Measurements from ENCODE around the gene SLC22A16. TPM values are rescaled to one million over a fixed set of nuclear protein-coding genes. Genes with fewer than 3 reads are reported as not detected.

The SLC22A16 gene
- total and polyA plus RNA-seq, 2 of the 8 experiments (the other 6 are each of a cell fraction or from before 2014, with no cell fraction given), result not detected

- H3K27ac ChIP-seq (ENCODE audit: low read depth, low read length), result no peak overlapping the region
- H4K8ac ChIP-seq (ENCODE audit: extremely low read depth, insufficient read depth, low read length), result no peak overlapping the region
- H3K4me1 ChIP-seq (replicated peaks in 1 of 4; ENCODE audit: control insufficient read depth in 3 of 4, insufficient read depth in 4 of 4, low read length in 3 of 4), result no peaks in the 10 kb centered on the region
- H2BK12ac ChIP-seq (ENCODE audit: low read depth, low read length), result no peak overlapping the region
- H4K5ac ChIP-seq (ENCODE audit: insufficient read length, low read depth, low read length), result no peak overlapping the region
- no peak overlapping the region for H2BK15ac ChIP-seq (ENCODE audit: low read length)
- H3K79me1 ChIP-seq (ENCODE audit: low read depth, low read length), result no peaks in the 10 kb centered on the region
- FAIRE-seq, result no peak
- no peaks in the 10 kb centered on the region for H4K20me1 ChIP-seq (replicated peaks in 1 of 2; ENCODE audit: control insufficient read depth in 1 of 2, insufficient read depth in 2 of 2, low read length in 2 of 2)
- no peaks in the 10 kb centered on the region for H3K27me3 ChIP-seq (replicated peaks in 1 of 4; ENCODE audit: control insufficient read depth in 3 of 4, extremely low read depth in 1 of 4, insufficient read depth in 3 of 4, low read length in 3 of 4)
- TF ChIP-seq SP1 (IDR thresholded peaks at IDR 0.05; ENCODE audit: low read depth, low read length) (no peak), CTBP2 (IDR thresholded peaks at IDR 0.05; ENCODE audit: borderline replicate concordance, insufficient read depth, insufficient read length, low read length) (no peak), HDAC2 (IDR thresholded peaks at IDR 0.05; ENCODE audit: borderline replicate concordance in 1 of 2, low read depth in 2 of 2, low read length in 2 of 2) (no peak), EZH2 (IDR thresholded peaks at IDR 0.05; ENCODE audit: low read depth, low read length, severe bottlenecking) (no peak), USF2 (IDR thresholded peaks at IDR 0.05; ENCODE audit: low read length) (no peak), TCF12 (IDR thresholded peaks at IDR 0.05; ENCODE audit: low read depth, low read length) (no peak), POLR2A (IDR thresholded peaks at IDR 0.05; ENCODE audit: control extremely low read depth in 1 of 2, low read depth in 2 of 2, low read length in 2 of 2) (no peak), NRF1 (IDR thresholded peaks at IDR 0.05; ENCODE audit: low read depth, low read length) (no peak), MAX (IDR thresholded peaks at IDR 0.05) (no peak), BACH1 (IDR thresholded peaks at IDR 0.05; ENCODE audit: low read length) (no peak), RBBP5 (IDR thresholded peaks at IDR 0.05; ENCODE audit: borderline replicate concordance, low read depth, low read length) (no peak)
- no peaks in the 10 kb centered on the region for H3K23me2 ChIP-seq (ENCODE audit: low read depth, low read length)
- H3K14ac ChIP-seq (ENCODE audit: insufficient read length), result no peak overlapping the region
- no peak overlapping the region for H2BK5ac ChIP-seq (ENCODE audit: low read depth, low read length)
- no peak overlapping the region for H2AK5ac ChIP-seq (ENCODE audit: low read depth, low read length)
- H4K91ac ChIP-seq (replicated peaks; ENCODE audit: insufficient read length, low read length), result no peak overlapping the region
- no peak overlapping the region for H2BK120ac ChIP-seq (replicated peaks; ENCODE audit: low read depth, low read length)
- H3K4ac ChIP-seq (replicated peaks; ENCODE audit: insufficient read length, low read depth, low read length), result no peak overlapping the region
- no peaks in the 10 kb centered on the region for H3K79me2 ChIP-seq (ENCODE audit: control insufficient read depth in 1 of 2, insufficient read depth in 2 of 2, low read length in 2 of 2)
- 83% methylated on average over 3 of the region's 3 CpGs; no CpG with 5 or more reads in 1 of the 2 experiments for WGBS, 2 experiments (ENCODE audit: extremely low coverage in 1 of 2, insufficient coverage in 1 of 2, insufficient read length in 1 of 2, insufficient replicate concordance in 2 of 2, low coverage in 1 of 2, low lambda C conversion rate in 2 of 2, missing lambda C conversion rate in 1 of 2)
- H3K56ac ChIP-seq (replicated peaks; ENCODE audit: insufficient read length, low read depth, low read length), result no peak overlapping the region
- H3K4me2 ChIP-seq (ENCODE audit: insufficient read depth in 1 of 2, low read depth in 2 of 2, low read length in 2 of 2), result no peak overlapping the region
- no peak overlapping the region for H3K18ac ChIP-seq (ENCODE audit: extremely low read depth, low read length)
- H3K9ac ChIP-seq (replicated peaks in 1 of 4; ENCODE audit: extremely low read depth in 1 of 4, low read depth in 3 of 4, low read length in 3 of 4), result no peak overlapping the region
- H3K4me3 ChIP-seq (ENCODE audit: extremely low read depth in 1 of 4, insufficient read depth in 2 of 4, low read depth in 3 of 4, low read length in 4 of 4), result no peak overlapping the region
- no peak overlapping the region for H3K23ac ChIP-seq (ENCODE audit: insufficient read length)
- ChIA-PET CTCF (ENCODE audit: partially characterized antibody) (no interaction called here), POLR2A (ENCODE audit: partially characterized antibody) (no interaction called here)
- no peak overlapping the region for H2BK20ac ChIP-seq (ENCODE audit: low read length)
- DNase-seq (ENCODE audit: low read depth in 1 of 2, low spot score in 2 of 2), result no peak
- H2AFZ ChIP-seq (ENCODE audit: low read length), result no peak overlapping the region
- H3K36me3 ChIP-seq (ENCODE audit: control insufficient read depth in 2 of 4, insufficient read depth in 4 of 4, low read length in 3 of 4), result no peaks in the 10 kb centered on the region
- peaks cover 3 to 9% of the 10 kb centered on the region in 2 experiments; a peak in 2 of 4 replicates for H3K9me3 ChIP-seq (ENCODE audit: insufficient read depth in 2 of 2, low read depth in 1 of 2, low read length in 1 of 2)
Measured at GRCh38 chr6:110418594-110418993, 57.8 kb downstream of the SLC22A16 start.
